A549 (cell line): ENCODE data around the gene ABCA1. TPM values are rescaled to one million over a fixed set of nuclear protein-coding genes. Genes with fewer than 3 reads are reported as not detected.
A peak's percentile ranks its signal among the peaks of the same experiment; 100 is the strongest.

Experiments used
- ATAC-seq, 2 experiments: fragments of 200-7000 bp in 1 of 2; fragments of >200 bp in 1 of 2; cut with Nextera tagmentation in 1 of 2; cut with Tn5 transposase in 1 of 2; 3 replicates each; pipeline versions ENCODE4 v1.8.0 to v1.9.1; 2018 to 2020; ENCODE audit warnings: mild to moderate bottlenecking in 1 of 2, moderate library complexity in 1 of 2
- CTCF ChIA-PET: fragments of 300-600 bp; sonication (Branson Sonifier 250); formaldehyde crosslinking; extraction: SDS; loops from one replicate; lab custom pipeline; 2021; ENCODE audit warnings: antibody characterized with exemption, inconsistent platforms; lab: Yijun Ruan, JAX
- POLR2A ChIA-PET: fragments of 350-600 bp; formaldehyde crosslinking; extraction: SDS; loops from one replicate; lab custom pipeline; 2021; ENCODE audit warnings: antibody characterized with exemption, inconsistent platforms; lab: Yijun Ruan, JAX
- DNase-seq, 2 experiments: peaks; one replicate each; pipeline versions ENCODE4 v3.0.0 to v3.0.0-alpha.2; 2011 to 2016; ENCODE audit warnings: low read depth in 1 of 2, low spot score in 1 of 2
- FAIRE-seq: peaks from 2 replicates; lab custom pipeline; 2011; peaks lifted over from hg19 to GRCh38; lab: Jason Lieb, UNC
- H3K27ac ChIP-seq, 2 experiments: fragments of >200 bp; sonication (Bioruptor Twin); formaldehyde crosslinking; 3 replicates each; pipeline ENCODE4 v1.5.1; 2016 to 2017
- H3K4me1 ChIP-seq: fragments of >200 bp; sonication (Bioruptor Twin); formaldehyde crosslinking; 3 replicates; pipeline ENCODE4 v1.6.1; 2016
- H3K4me2 ChIP-seq: fragments of >200 bp; sonication (Bioruptor Twin); formaldehyde crosslinking; 3 replicates; pipeline ENCODE4 v1.6.1; 2016
- H3K4me3 ChIP-seq: fragments of >200 bp; sonication (Bioruptor Twin); formaldehyde crosslinking; 3 replicates; pipeline ENCODE4 v1.5.1; 2016
- H3K9me3 ChIP-seq: fragments of >200 bp; sonication (Bioruptor Twin); formaldehyde crosslinking; 3 replicates; pipeline ENCODE4 v1.6.1; 2016
- CEBPB ChIP-seq, 2 experiments: fragments of >200 bp in 1 of 2; sonication (Bioruptor Twin) in 1 of 2; formaldehyde crosslinking in 1 of 2; IDR thresholded peaks; 2 replicates each; pipeline ENCODE4 v1.6.1; 2012 to 2016
- CHD2 ChIP-seq: fragments of 150-350 bp; IDR thresholded peaks from 2 replicates; pipeline ENCODE4 v1.6.1; 2014; ENCODE audit warnings: low read length; ENCODE audit not compliant: partially characterized antibody
- EHF ChIP-seq: fragments of 250-450 bp; sonication (Bioruptor Pico); IDR thresholded peaks from 2 replicates; pipeline ENCODE4 v1.5.0; 2020; ENCODE audit warnings: mild to moderate bottlenecking
- ESRRA ChIP-seq: fragments of 150-350 bp; IDR thresholded peaks from 2 replicates; pipeline ENCODE4 v1.6.1; 2014; ENCODE audit warnings: mild to moderate bottlenecking, low read length, borderline replicate concordance
- FOSB ChIP-seq: fragments of 250-450 bp; sonication (Bioruptor Pico); IDR thresholded peaks from 2 replicates; pipeline ENCODE4 v1.5.0; 2020; ENCODE audit warnings: mild to moderate bottlenecking, moderate library complexity
- FOSL2 ChIP-seq, 2 experiments: fragments of 450-650 bp in 1 of 2; fragments of >200 bp in 1 of 2; sonication (Bioruptor Twin) in 1 of 2; formaldehyde crosslinking; IDR thresholded peaks; 2 replicates each; pipeline versions ENCODE4 v1.5.0 to v1.6.1; 2016 to 2020; ENCODE audit warnings: mild to moderate bottlenecking in 1 of 2, moderate library complexity in 1 of 2
- GATA3 ChIP-seq: IDR thresholded peaks from 2 replicates; pipeline ENCODE4 v1.6.1; 2012; ENCODE audit warnings: borderline replicate concordance
- HDAC2 ChIP-seq: fragments of 200-600 bp; sonication (generic); IDR thresholded peaks from 2 replicates; pipeline ENCODE4 v1.6.1; 2016
- JUNB ChIP-seq: fragments of >200 bp; sonication (Bioruptor Twin); formaldehyde crosslinking; IDR thresholded peaks from 2 replicates; pipeline ENCODE4 v1.6.1; 2016
- KDM5A ChIP-seq: fragments of 200-600 bp; sonication (generic); IDR thresholded peaks from 2 replicates; pipeline ENCODE4 v1.6.1; 2016; ENCODE audit warnings: antibody characterized with exemption, mild to moderate bottlenecking
- MAFK ChIP-seq: fragments of 450-650 bp; IDR thresholded peaks from 2 replicates; pipeline ENCODE4 v1.6.1; 2014; ENCODE audit not compliant: partially characterized antibody
- MYC ChIP-seq: IDR thresholded peaks from 2 replicates; pipeline ENCODE4 v1.6.1; 2012; ENCODE audit warnings: mild to moderate bottlenecking, inconsistent platforms, low read length, improper control_type of control experiment, borderline replicate concordance
- NPAS2 ChIP-seq: fragments of 250-450 bp; sonication (Bioruptor Pico); IDR thresholded peaks from 2 replicates; pipeline ENCODE4 v1.8.0; 2022; ENCODE audit warnings: mild to moderate bottlenecking, moderate library complexity, borderline replicate concordance
- NR3C1 ChIP-seq: fragments of >200 bp; sonication (Bioruptor Twin); formaldehyde crosslinking; IDR thresholded peaks from 3 replicates; pipeline ENCODE4 v1.6.1; 2017
- PHF8 ChIP-seq: fragments of 200-600 bp; sonication (generic); IDR thresholded peaks from 2 replicates; pipeline ENCODE4 v1.6.1; 2016; ENCODE audit warnings: low read depth, mild to moderate bottlenecking, antibody characterized with exemption, moderate library complexity, borderline replicate concordance
- POLR2AphosphoS2 ChIP-seq: conservative IDR thresholded peaks from 2 replicates; pipeline ENCODE4 v1.6.1; 2012; ENCODE audit warnings: low read length, improper control_type of control experiment, inconsistent platforms
- SREBF2 ChIP-seq: fragments of 450-650 bp; IDR thresholded peaks from 2 replicates; pipeline ENCODE4 v1.6.1; 2014; ENCODE audit warnings: mild to moderate bottlenecking, moderate library complexity
- ZFP36 ChIP-seq: fragments of 450-650 bp; IDR thresholded peaks from 2 replicates; pipeline ENCODE4 v1.6.1; 2014; ENCODE audit warnings: borderline replicate concordance; ENCODE audit not compliant: partially characterized antibody
- ZSCAN20 ChIP-seq: fragments of 250-450 bp; sonication (Bioruptor Pico); IDR thresholded peaks from 2 replicates; pipeline ENCODE4 v1.8.0; 2022; ENCODE audit warnings: mild to moderate bottlenecking, moderate library complexity
- WGBS: methylation state at CpG from one replicate; pipeline ENCODE4 v1.1.6; 2017; ENCODE audit errors: missing lambda C conversion rate; 5-methylcytosine and 5-hydroxymethylcytosine counted together
- polyA plus RNA-seq, 4 experiments: library from polyadenylated mRNA; depleted of rRNA in 3 of 4; stranded (reverse); fragments of >200 nt; fragmentation: RNase III in 1 of 4; extraction: RNeasy Plus Mini Kit Qiagen cat#74134 plus additional on column Dnase treatment in 1 of 4; gene quantifications; 2 replicates in 3 of 4; 3 replicates in 1 of 4; pipeline ENCODE4 v1.2.3, GENCODE V29; 2011 to 2017
- TF ChIP-seq, protein P1 (sequence below): fragments of >200 bp; sonication (Bioruptor Twin); formaldehyde crosslinking; IDR thresholded peaks from 3 replicates; pipeline ENCODE4 v1.5.1; 2016
- TF ChIP-seq, protein P2 (sequence below): fragments of 250-450 bp; sonication (Bioruptor Pico); IDR thresholded peaks from 2 replicates; pipeline ENCODE4 v1.5.0; 2021; ENCODE audit warnings: mild to moderate bottlenecking, moderate library complexity, borderline replicate concordance
- TF ChIP-seq, protein P3 (sequence below): IDR thresholded peaks from 2 replicates; pipeline ENCODE4 v1.6.1; 2012

ABCA1 gene
- polyA plus RNA-seq, 2 of the 4 experiments (the other 2 are of a cell fraction), result 3.6 to 12.0 TPM

DNA sequence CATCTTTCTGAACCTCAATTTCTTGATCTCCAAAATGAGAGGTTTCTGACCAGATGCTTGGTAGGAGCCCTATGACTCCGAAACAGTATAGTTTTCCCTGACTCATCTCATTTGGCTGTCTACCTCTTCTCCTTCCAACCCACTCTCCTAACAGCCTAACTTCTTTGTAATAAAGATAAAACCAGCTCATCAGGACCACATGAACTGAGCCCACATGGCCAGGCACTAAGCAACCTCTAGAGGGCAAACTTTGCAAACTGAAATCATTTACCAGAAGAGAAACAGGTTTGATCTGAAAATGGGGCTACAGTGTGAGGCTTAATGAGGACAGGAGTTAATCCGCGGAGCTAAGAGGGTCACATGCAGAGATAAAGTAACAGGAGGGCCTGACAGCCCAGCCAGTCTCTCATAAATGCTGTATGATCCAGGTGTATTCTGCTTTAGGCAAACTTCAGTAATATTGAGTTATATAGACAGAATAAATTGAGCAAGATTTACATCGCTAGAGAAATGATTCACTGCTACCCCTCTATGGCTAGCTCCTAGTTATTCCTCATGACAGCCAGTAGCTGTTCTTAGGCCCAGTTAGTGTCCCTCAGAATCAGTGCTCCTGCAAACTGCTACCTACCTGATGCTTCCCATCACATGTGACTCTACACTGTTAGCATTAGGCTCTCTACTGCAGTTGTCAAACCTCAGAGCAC lies 64.6 kb downstream of the ABCA1 start (continued):
- TF ChIP-seq, protein P1, sequence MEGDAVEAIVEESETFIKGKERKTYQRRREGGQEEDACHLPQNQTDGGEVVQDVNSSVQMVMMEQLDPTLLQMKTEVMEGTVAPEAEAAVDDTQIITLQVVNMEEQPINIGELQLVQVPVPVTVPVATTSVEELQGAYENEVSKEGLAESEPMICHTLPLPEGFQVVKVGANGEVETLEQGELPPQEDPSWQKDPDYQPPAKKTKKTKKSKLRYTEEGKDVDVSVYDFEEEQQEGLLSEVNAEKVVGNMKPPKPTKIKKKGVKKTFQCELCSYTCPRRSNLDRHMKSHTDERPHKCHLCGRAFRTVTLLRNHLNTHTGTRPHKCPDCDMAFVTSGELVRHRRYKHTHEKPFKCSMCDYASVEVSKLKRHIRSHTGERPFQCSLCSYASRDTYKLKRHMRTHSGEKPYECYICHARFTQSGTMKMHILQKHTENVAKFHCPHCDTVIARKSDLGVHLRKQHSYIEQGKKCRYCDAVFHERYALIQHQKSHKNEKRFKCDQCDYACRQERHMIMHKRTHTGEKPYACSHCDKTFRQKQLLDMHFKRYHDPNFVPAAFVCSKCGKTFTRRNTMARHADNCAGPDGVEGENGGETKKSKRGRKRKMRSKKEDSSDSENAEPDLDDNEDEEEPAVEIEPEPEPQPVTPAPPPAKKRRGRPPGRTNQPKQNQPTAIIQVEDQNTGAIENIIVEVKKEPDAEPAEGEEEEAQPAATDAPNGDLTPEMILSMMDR, result peak; percentile 80
- no peak for TF ChIP-seq JUNB
- TF ChIP-seq, all 56 proteins: peak for 7

DNA sequence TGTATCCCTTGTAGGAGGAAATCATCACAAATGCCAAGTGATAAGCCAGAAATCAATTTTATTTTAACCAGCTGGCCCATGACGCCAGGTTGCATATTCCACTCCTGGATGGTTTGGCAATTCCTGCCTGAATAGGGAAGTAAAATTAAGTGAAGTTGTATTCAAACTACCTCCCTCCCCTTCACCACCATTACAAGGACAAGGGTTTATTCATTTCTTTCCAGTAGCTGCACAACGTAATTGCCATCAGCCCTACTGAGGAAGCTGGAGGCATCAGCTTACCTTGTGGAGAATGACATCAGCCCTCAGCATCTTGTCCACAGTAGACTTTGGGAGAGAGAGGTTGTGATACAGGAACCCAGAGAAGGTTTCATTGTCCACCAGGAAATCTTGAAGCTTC lies 66.6 kb downstream of the ABCA1 start:
- no peaks in the 10 kb centered on the region for H3K9me3 ChIP-seq
- no peak overlapping the region for H3K4me3 ChIP-seq
- TF ChIP-seq CEBPB (IDR thresholded peaks at IDR 0.05) (no peak), CHD2 (no peak), FOSL2 (IDR thresholded peaks at IDR 0.05) (no peak), FOSL2 (CRISPR knock-in tag; IDR thresholded peaks at IDR 0.05) (no peak), EHF (CRISPR knock-in tag) (no peak), NPAS2 (CRISPR knock-in tag) (no peak), JUNB (no peak), POLR2AphosphoS2 (no peak), MAFK (no peak), ESRRA (no peak), KDM5A (no peak), NR3C1 (no peak), FOSB (CRISPR knock-in tag) (no peak), MYC (no peak)
- TF ChIP-seq, protein P2, sequence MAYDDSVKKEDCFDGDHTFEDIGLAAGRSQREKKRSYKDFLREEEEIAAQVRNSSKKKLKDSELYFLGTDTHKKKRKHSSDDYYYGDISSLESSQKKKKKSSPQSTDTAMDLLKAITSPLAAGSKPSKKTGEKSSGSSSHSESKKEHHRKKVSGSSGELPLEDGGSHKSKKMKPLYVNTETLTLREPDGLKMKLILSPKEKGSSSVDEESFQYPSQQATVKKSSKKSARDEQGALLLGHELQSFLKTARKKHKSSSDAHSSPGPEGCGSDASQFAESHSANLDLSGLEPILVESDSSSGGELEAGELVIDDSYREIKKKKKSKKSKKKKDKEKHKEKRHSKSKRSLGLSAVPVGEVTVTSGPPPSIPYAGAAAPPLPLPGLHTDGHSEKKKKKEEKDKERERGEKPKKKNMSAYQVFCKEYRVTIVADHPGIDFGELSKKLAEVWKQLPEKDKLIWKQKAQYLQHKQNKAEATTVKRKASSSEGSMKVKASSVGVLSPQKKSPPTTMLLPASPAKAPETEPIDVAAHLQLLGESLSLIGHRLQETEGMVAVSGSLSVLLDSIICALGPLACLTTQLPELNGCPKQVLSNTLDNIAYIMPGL, result no peak
- POLR2A ChIA-PET, result no interaction called here
- no peak for FAIRE-seq
- no peak for DNase-seq
- H3K4me1 ChIP-seq, result peaks cover 20% of the 10 kb centered on the region
- WGBS, result 93% methylated on average over 2 of the region's 2 CpGs
- CTCF ChIA-PET, result interaction anchor here (1.0 to 4.7 kb wide), 4 partner anchors 11 to 551 kb away, joined by 3 to 40 read pairs (median 28); no protein-coding TSS in a partner anchor
- no peak overlapping the region for H3K4me2 ChIP-seq
- H3K27ac ChIP-seq, result no peak overlapping the region
- ATAC-seq, result no peak

DNA sequence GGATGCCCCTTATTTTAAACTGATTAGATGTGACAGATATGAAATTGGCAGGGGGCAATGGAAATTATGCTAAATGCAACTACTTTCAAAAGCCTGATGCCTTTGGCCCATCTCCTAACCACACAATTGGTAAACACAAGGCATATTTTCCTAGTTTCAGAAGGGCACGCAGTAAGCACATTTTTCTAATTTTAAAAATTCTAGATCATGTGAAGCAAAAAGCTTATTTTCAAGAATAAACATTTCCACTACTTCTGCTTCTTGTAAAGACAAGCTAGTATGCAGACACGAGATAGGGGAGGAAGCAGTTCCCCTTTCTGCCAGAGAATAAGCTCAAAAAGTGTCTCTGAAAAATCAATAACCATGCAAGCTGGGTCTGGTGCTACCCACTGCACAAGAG lies 67.7 kb downstream of the ABCA1 start:
- Histone ChIP-seq H3K27ac (no peak overlapping the region), H3K4me1 (peaks cover 16% of the 10 kb centered on the region), H3K4me2 (no peak overlapping the region), H3K9me3 (no peaks in the 10 kb centered on the region), H3K4me3 (no peak overlapping the region)
- DNase-seq, result no peak
- CTCF ChIA-PET, result interaction anchor here (4.4 kb wide), 1 partner anchor 12 kb away, joined by 40 read pairs; no protein-coding TSS in a partner anchor
- WGBS, result 46% methylated on average over 2 of the region's 2 CpGs
- POLR2A ChIA-PET, result no interaction called here
- FAIRE-seq, result no peak
- ATAC-seq, result no peak
- TF ChIP-seq PHF8 (no peak), POLR2AphosphoS2 (no peak), ZSCAN20 (CRISPR knock-in tag) (no peak), ZFP36 (no peak), MYC (no peak), HDAC2 (no peak), GATA3 (no peak), SREBF2 (no peak), ESRRA (no peak), NPAS2 (CRISPR knock-in tag) (no peak), MAFK (no peak)
- TF ChIP-seq, protein P3, sequence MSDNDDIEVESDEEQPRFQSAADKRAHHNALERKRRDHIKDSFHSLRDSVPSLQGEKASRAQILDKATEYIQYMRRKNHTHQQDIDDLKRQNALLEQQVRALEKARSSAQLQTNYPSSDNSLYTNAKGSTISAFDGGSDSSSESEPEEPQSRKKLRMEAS, result no peak
- TF ChIP-seq, all 56 proteins: peak for 0
